Measurements from ENCODE around the gene MED12L.
A peak's percentile ranks its signal among the peaks of the same experiment; 100 is the strongest.

The MED12L gene

GRCh38 chr3:151082880-151083838 lies 2.3 kb upstream of the MED12L start:
- no peak overlapping the region for H3K4me3 ChIP-seq (ENCODE audit: low read depth, low read length)
- TF ChIP-seq, protein P1, sequence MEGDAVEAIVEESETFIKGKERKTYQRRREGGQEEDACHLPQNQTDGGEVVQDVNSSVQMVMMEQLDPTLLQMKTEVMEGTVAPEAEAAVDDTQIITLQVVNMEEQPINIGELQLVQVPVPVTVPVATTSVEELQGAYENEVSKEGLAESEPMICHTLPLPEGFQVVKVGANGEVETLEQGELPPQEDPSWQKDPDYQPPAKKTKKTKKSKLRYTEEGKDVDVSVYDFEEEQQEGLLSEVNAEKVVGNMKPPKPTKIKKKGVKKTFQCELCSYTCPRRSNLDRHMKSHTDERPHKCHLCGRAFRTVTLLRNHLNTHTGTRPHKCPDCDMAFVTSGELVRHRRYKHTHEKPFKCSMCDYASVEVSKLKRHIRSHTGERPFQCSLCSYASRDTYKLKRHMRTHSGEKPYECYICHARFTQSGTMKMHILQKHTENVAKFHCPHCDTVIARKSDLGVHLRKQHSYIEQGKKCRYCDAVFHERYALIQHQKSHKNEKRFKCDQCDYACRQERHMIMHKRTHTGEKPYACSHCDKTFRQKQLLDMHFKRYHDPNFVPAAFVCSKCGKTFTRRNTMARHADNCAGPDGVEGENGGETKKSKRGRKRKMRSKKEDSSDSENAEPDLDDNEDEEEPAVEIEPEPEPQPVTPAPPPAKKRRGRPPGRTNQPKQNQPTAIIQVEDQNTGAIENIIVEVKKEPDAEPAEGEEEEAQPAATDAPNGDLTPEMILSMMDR (IDR thresholded peaks at IDR 0.05; ENCODE audit: low read depth, low read length), result no peak

DNA sequence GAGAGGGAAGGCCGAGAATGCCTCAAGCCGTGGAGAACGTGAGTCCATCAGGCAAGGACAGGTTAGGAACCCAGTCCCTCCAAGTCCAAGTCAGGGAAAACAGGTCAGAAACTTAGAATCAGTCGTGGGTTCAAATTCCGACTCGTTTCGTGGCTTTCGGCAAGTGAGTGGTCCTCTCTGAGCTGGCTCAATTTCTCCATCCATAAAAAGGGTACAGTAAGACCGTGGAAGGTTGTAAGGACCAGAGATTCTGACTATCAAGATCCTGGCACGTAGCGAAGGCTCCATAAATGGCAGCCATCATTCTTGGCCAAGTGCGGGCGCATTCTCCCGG lies 604 bp upstream of the MED12L start:
- H3K4me3 ChIP-seq (ENCODE audit: low read depth, low read length), result peak overlapping the region; percentile 59; the same call in 1 of the 2 replicates
- TF ChIP-seq, protein P1 (IDR thresholded peaks at IDR 0.05; ENCODE audit: low read depth, low read length), result no peak

DNA sequence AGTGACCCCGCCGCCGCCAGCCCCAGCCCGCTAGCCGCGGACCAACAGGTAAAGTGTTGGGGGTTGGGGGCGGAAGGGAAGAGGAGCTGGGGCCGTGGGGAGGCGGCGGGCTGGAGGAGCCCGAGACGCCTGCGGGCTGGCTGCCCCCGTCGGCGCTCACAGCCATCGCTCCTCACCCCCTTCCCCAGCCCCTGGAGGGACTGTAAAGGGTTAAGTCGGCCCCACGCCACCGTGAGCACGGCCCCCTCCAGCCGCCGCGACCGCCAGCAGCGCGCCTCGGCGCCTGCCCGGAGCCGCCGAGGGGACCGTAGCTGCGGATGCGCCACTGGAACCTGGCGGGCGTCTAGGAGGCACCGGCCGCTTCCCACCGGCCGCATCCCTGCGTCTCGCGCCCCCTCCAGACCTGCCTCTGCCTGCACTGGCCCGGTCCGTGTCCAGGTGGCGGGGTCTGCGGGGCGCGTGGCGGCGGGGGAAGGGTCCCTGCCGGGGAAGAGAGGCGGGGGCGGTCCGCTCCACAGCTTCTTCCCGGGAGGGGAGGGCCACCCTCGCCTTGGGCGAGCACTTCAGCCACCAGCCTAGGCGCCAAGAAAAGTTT lies 522 bp downstream of the MED12L start:
- TF ChIP-seq, protein P1 (IDR thresholded peaks at IDR 0.05; ENCODE audit: low read depth, low read length), result no peak
- H3K4me3 ChIP-seq (ENCODE audit: low read depth, low read length), result peak overlapping the region; percentile 59

- TF ChIP-seq, protein P1 (IDR thresholded peaks at IDR 0.05; ENCODE audit: low read depth, low read length), result peak; percentile 42; the same call in 1 of the 2 replicates
- peak overlapping the region; percentile 59 for H3K4me3 ChIP-seq (ENCODE audit: low read depth, low read length)
These were observed 1.3 kb downstream of the MED12L start for GRCh38 chr3:151086484-151087456.

- TF ChIP-seq, protein P1 (IDR thresholded peaks at IDR 0.05; ENCODE audit: low read depth, low read length), result no peak
- no peak overlapping the region for H3K4me3 ChIP-seq (ENCODE audit: low read depth, low read length)
These were observed 2.2 kb downstream of the MED12L start for GRCh38 chr3:151087648-151088047.

- TF ChIP-seq, protein P1 (IDR thresholded peaks at IDR 0.05; ENCODE audit: low read depth, low read length), result no peak
- H3K4me3 ChIP-seq (ENCODE audit: low read depth, low read length), result no peak overlapping the region
These were observed 6.4 kb downstream of the MED12L start for GRCh38 chr3:151091685-151092345.
